Measurements from ENCODE around the gene INS.

The INS gene

DNA sequence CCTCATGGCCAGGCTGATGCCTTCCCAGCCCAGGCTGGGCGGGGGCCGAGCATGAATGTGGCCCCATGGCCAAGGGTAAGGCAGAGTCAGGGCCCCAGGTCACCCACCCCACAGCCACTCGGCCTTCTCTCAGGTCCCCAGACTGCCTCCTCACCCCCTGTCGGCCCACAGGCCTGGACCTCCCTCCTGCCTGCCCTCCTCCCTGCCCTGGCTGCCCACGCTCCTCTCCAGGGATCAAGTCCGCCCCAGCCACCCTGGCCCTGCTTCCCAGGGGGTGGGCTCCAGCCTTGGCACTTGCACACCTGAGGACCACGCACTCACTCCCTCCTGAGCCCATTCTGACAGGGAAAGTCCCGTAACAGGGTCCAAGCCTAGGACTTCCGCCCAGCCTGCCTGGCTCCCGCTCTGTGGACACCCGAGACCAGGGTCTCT lies 48.4 kb upstream of the INS start:
- H3K9me2 ChIP-seq (replicated peaks; ENCODE audit: control insufficient read depth, low read length), result no peaks in the 10 kb centered on the region
- no peaks in the 10 kb centered on the region for H3F3A ChIP-seq (ENCODE audit: control insufficient read depth, insufficient read depth)
- TF ChIP-seq, protein P1, sequence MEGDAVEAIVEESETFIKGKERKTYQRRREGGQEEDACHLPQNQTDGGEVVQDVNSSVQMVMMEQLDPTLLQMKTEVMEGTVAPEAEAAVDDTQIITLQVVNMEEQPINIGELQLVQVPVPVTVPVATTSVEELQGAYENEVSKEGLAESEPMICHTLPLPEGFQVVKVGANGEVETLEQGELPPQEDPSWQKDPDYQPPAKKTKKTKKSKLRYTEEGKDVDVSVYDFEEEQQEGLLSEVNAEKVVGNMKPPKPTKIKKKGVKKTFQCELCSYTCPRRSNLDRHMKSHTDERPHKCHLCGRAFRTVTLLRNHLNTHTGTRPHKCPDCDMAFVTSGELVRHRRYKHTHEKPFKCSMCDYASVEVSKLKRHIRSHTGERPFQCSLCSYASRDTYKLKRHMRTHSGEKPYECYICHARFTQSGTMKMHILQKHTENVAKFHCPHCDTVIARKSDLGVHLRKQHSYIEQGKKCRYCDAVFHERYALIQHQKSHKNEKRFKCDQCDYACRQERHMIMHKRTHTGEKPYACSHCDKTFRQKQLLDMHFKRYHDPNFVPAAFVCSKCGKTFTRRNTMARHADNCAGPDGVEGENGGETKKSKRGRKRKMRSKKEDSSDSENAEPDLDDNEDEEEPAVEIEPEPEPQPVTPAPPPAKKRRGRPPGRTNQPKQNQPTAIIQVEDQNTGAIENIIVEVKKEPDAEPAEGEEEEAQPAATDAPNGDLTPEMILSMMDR (IDR thresholded peaks at IDR 0.05; ENCODE audit: low read depth, low read length, poor library complexity, severe bottlenecking), result no peak
- no peaks in the 10 kb centered on the region for H3K9me3 ChIP-seq (ENCODE audit: control insufficient read depth, insufficient read depth, low read length)
- no peaks in the 10 kb centered on the region for H3K36me3 ChIP-seq (ENCODE audit: control insufficient read depth, low read length)
- no peak overlapping the region for H3K27ac ChIP-seq (ENCODE audit: low read depth, low read length)
- no peak overlapping the region for H3K4me2 ChIP-seq (ENCODE audit: low read length)
- H3K27me3 ChIP-seq (ENCODE audit: control insufficient read depth, low read length), result no peaks in the 10 kb centered on the region
- H4K20me1 ChIP-seq (ENCODE audit: control insufficient read depth, insufficient read depth, low read depth, low read length), result no peaks in the 10 kb centered on the region
- no peak overlapping the region for H3K4me3 ChIP-seq (ENCODE audit: low read length)
- H3K4me1 ChIP-seq (ENCODE audit: control insufficient read depth, low read length), result no peaks in the 10 kb centered on the region
- no peaks in the 10 kb centered on the region for H3K79me2 ChIP-seq (ENCODE audit: control insufficient read depth, low read length)

DNA sequence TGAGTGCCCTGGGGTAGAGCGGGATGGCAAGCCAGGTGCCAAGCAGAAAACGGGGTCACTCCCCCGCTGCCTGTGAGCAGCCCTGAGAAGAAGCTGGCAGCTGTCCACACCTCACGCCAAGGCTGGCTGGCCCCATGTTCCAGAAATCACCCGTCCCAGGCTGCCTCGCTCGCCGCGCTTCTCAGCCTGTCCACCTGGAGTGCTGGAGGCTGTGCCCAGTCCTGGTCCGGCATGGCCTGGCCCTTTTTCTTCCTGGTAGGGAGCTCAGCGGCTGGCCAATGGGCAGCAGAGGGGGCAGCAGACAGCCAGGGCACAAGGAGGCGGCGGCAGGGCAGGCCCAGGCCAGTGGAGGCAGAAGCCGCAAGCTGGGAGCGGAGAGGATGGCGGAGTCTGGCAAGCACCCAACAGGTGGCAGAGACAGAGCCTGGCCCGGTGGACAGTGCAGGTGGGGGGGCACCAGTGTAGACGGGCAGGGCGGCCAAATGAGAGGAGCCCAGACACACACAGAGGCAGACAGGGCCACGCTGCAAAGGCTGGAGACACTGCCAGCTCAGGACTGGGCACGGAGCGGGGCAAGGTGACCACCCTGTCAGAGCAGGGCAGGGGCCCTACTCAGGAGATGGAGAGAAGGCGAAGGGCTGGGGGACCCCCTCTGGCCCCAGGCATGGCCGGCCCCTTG lies 47.8 kb upstream of the INS start:
- Histone ChIP-seq H3K27me3 (ENCODE audit: control insufficient read depth, low read length) (no peaks in the 10 kb centered on the region), H3K27ac (ENCODE audit: low read depth, low read length) (no peak overlapping the region), H3F3A (ENCODE audit: control insufficient read depth, insufficient read depth) (no peaks in the 10 kb centered on the region)

DNA sequence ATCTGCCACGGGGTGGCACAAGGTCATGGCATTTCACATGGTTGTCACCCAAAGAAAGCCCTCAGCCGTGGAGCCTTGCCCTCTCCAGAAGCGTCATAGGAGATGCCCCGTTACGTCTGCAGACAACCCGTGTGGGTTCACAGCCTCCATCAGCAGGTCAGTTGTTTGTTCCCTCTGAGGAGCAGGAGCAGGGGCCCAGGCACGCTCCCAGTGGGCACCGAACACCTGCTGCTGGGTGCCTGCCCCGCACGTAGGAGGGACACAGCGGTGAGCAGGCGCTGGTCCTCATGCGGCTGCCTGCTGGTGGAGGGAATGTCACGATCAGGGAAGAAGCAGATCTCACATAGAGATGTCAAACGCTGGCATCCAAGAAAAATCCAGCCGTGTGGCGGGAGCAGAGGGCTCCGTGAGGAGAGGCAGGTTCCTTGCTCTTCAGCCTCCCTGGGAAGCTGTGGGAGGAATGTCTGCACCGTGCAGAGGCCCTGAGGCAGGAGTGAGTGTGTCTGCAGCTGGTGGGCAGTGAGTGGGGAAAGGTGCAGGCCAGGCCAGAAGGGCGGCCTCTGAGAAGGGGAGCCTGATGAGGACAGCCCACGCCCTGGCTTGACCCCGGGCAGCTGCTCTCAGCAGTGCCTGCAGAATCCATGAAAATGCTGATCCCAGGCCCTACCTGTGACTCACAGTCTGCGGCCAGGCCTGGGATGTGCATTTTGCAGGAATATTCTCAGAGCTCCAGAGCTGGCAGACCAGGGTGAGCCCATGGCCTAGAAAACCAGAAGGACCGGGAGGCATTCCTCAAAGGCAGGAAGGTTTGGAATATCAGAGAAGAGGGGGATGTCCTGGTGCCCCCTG lies 47.0 kb upstream of the INS start:
- no peak overlapping the region for H3K27ac ChIP-seq (ENCODE audit: low read depth, low read length)
- H3K79me2 ChIP-seq (ENCODE audit: control insufficient read depth, low read length), result no peaks in the 10 kb centered on the region
- TF ChIP-seq, protein P1 (IDR thresholded peaks at IDR 0.05; ENCODE audit: low read depth, low read length, poor library complexity, severe bottlenecking), result no peak
- TF ChIP-seq EZH2phosphoT487 (IDR thresholded peaks at IDR 0.05; ENCODE audit: borderline replicate concordance, low read length), result no peak
- peaks cover under 1% of the 10 kb centered on the region; the same call in 1 of the 2 replicates for H3K4me1 ChIP-seq (ENCODE audit: control insufficient read depth, low read length)
- H3K9me3 ChIP-seq (ENCODE audit: control insufficient read depth, insufficient read depth, low read length), result no peaks in the 10 kb centered on the region
- no peaks in the 10 kb centered on the region for H3K27me3 ChIP-seq (ENCODE audit: control insufficient read depth, low read length)
- H3K36me3 ChIP-seq (ENCODE audit: control insufficient read depth, low read length), result no peaks in the 10 kb centered on the region
- no peaks in the 10 kb centered on the region for H3K9me2 ChIP-seq (replicated peaks; ENCODE audit: control insufficient read depth, low read length)
- no peaks in the 10 kb centered on the region for H3F3A ChIP-seq (ENCODE audit: control insufficient read depth, insufficient read depth)
- no peak overlapping the region for H3K4me2 ChIP-seq (ENCODE audit: low read length)
- no peak overlapping the region for H3K4me3 ChIP-seq (ENCODE audit: low read length)
- H4K20me1 ChIP-seq (ENCODE audit: control insufficient read depth, insufficient read depth, low read depth, low read length), result no peaks in the 10 kb centered on the region

More for the DNA sequence above, 47.8 kb upstream of the INS start:
- Histone ChIP-seq H3K4me3 (ENCODE audit: low read length) (no peak overlapping the region), H3K9me2 (replicated peaks; ENCODE audit: control insufficient read depth, low read length) (no peaks in the 10 kb centered on the region), H4K20me1 (ENCODE audit: control insufficient read depth, insufficient read depth, low read depth, low read length) (no peaks in the 10 kb centered on the region), H3K4me1 (ENCODE audit: control insufficient read depth, low read length) (no peaks in the 10 kb centered on the region), H3K36me3 (ENCODE audit: control insufficient read depth, low read length) (no peaks in the 10 kb centered on the region), H3K79me2 (ENCODE audit: control insufficient read depth, low read length) (no peaks in the 10 kb centered on the region), H3K4me2 (ENCODE audit: low read length) (no peak overlapping the region), H3K9me3 (ENCODE audit: control insufficient read depth, insufficient read depth, low read length) (no peaks in the 10 kb centered on the region)
- no peak for TF ChIP-seq EZH2phosphoT487 (IDR thresholded peaks at IDR 0.05; ENCODE audit: borderline replicate concordance, low read length)
- TF ChIP-seq, protein P1 (IDR thresholded peaks at IDR 0.05; ENCODE audit: low read depth, low read length, poor library complexity, severe bottlenecking), result no peak
